NT2/D1 (cell line): ENCODE measurements around the gene DSCAM.

Source experiments
- SUZ12 ChIP-seq: IDR thresholded peaks from 2 replicates; pipeline ENCODE4 v1.6.1; 2011; ENCODE audit not compliant: insufficient read length, insufficient read depth; ENCODE audit errors: extremely low read depth
- YY1 ChIP-seq: IDR thresholded peaks from 2 replicates; pipeline ENCODE4 v1.6.1; 2011; ENCODE audit not compliant: insufficient read length, insufficient read depth
- ZNF274 ChIP-seq: IDR thresholded peaks from 2 replicates; pipeline ENCODE4 v1.6.1; 2011; ENCODE audit warnings: mild to moderate bottlenecking, low read depth, low read length

DNA sequence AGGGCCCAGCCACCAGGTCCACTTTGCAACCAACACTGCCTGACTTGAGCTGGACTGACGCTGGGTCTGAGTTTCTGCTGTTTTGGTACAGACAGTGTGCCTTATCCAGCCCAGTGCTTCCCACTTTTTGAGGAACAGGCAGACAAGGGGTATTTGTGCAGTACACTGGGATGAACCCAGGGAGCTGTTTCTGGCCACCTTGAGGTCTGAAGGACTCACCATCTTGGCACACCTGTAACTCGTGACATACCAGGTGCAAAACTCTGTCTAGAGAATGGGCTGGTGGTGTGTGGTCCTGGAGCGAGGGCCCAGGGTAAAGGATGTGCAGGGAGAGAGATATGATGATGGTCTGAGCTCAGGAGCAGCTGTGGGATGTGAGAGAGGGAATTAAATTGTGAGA lies 831.1 kb downstream of the DSCAM start:
- TF ChIP-seq ZNF274 (no peak), YY1 (no peak), SUZ12 (no peak)
